ENCODE measurements around the gene ITGA6. TPM values are rescaled to one million over a fixed set of nuclear protein-coding genes. Genes with fewer than 3 reads are reported as not detected.

ITGA6 gene
- total RNA-seq, 1 experiment from 2014 or later: 93.1 TPM

DNA sequence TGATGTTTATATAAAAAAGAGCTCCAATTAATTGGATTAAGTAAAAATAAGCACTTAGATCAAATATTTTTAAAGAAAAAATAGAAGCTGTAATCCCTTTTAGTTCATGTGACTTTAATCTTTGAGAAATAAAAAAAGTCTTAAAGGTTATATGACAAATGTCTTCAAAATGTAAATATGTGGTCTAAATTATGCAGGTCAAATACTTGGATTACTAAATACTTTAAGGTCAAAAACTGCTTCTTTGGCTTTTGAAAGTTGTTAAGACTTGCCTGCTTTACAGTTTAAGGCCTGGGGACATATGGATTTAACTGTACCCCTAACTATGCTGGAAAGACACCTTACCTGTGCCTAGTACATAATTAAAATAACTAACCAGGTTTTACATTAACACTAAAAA lies 113.0 kb downstream of the ITGA6 start:
- intact Hi-C loops (cut with micrococcal nuclease): no loop called here
- ChIA-PET RAD21 (ENCODE audit: low non-redundant PET in 1 of 2, low total read pairs in 2 of 2, uncharacterized antibody in 2 of 2, unreplicated experiment in 2 of 2) (interaction anchor here in 1 of 2 experiments (0.7 kb wide), 1 partner anchor 78 kb away, joined by 5 read pairs; no protein-coding TSS in a partner anchor), POLR2A (no interaction called here), CTCF (no interaction called here)
- H3K4me3 ChIP-seq (replicated peaks in 1 of 2; ENCODE audit: low read depth in 1 of 2, low read length in 2 of 2): no peak overlapping the region
- no peaks in the 10 kb centered on the region for H4K20me1 ChIP-seq (ENCODE audit: insufficient read depth)
- no peak overlapping the region for H3K9ac ChIP-seq (ENCODE audit: low read length)
- H2AFZ ChIP-seq (ENCODE audit: low read depth, low read length, poor library complexity, severe bottlenecking): no peak overlapping the region
- no peaks in the 10 kb centered on the region for H3K36me3 ChIP-seq (ENCODE audit: control insufficient read depth in 1 of 2, insufficient read depth in 2 of 2, low read length in 2 of 2)
- ATAC-seq: no peak
- no TSS peak for BruUV-seq (replicated peaks)
- H3K9me2 ChIP-seq (ENCODE audit: insufficient read depth): no peaks in the 10 kb centered on the region
- DNase-seq (ENCODE audit: low read depth, low spot score): no peak
- TF ChIP-seq CEBPB (IDR thresholded peaks at IDR 0.05; ENCODE audit: low read depth): no peak
- TF ChIP-seq POLR2A (IDR thresholded peaks at IDR 0.05; ENCODE audit: borderline replicate concordance, extremely low read depth, insufficient read depth, insufficient read length): no peak
- TF ChIP-seq CBX3 (IDR thresholded peaks at IDR 0.05; ENCODE audit: low read depth): no peak
- TF ChIP-seq, protein P1, sequence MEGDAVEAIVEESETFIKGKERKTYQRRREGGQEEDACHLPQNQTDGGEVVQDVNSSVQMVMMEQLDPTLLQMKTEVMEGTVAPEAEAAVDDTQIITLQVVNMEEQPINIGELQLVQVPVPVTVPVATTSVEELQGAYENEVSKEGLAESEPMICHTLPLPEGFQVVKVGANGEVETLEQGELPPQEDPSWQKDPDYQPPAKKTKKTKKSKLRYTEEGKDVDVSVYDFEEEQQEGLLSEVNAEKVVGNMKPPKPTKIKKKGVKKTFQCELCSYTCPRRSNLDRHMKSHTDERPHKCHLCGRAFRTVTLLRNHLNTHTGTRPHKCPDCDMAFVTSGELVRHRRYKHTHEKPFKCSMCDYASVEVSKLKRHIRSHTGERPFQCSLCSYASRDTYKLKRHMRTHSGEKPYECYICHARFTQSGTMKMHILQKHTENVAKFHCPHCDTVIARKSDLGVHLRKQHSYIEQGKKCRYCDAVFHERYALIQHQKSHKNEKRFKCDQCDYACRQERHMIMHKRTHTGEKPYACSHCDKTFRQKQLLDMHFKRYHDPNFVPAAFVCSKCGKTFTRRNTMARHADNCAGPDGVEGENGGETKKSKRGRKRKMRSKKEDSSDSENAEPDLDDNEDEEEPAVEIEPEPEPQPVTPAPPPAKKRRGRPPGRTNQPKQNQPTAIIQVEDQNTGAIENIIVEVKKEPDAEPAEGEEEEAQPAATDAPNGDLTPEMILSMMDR (IDR thresholded peaks at IDR 0.05 in 2 of 3, conservative IDR thresholded peaks at IDR 0.05 in 1 of 3; ENCODE audit: borderline replicate concordance in 1 of 3, insufficient read depth in 1 of 3, low read depth in 2 of 3, low read length in 2 of 3): no peak
- no peak for TF ChIP-seq TCF7L2 (IDR thresholded peaks at IDR 0.05; ENCODE audit: borderline replicate concordance, extremely low read depth, insufficient read depth, insufficient read length)
- no peak for TF ChIP-seq ZFX (IDR thresholded peaks at IDR 0.05)
- TF ChIP-seq, protein P2, sequence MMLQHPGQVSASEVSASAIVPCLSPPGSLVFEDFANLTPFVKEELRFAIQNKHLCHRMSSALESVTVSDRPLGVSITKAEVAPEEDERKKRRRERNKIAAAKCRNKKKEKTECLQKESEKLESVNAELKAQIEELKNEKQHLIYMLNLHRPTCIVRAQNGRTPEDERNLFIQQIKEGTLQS (IDR thresholded peaks at IDR 0.05): no peak
- H3K27me3 ChIP-seq (ENCODE audit: insufficient read depth, low read length): no peaks in the 10 kb centered on the region
- no peak overlapping the region for H3K4me2 ChIP-seq (ENCODE audit: low read length)
- no peak overlapping the region for H3K27ac ChIP-seq (ENCODE audit: low read depth, low read length)
- H3K9me3 ChIP-seq (ENCODE audit: control insufficient read depth in 1 of 2, insufficient read depth in 1 of 2, low read depth in 1 of 2, low read length in 2 of 2): peaks cover 4 to 10% of the 10 kb centered on the region in 2 experiments; a peak in 2 of 4 replicates
- H3K4me1 ChIP-seq (ENCODE audit: control insufficient read depth in 1 of 2, insufficient read depth in 2 of 2, low read length in 2 of 2): no peaks in the 10 kb centered on the region
- no peaks in the 10 kb centered on the region for H3K79me2 ChIP-seq (ENCODE audit: insufficient read depth, low read length)

All from HCT116 (cell line).